Measurements from ENCODE around the gene SLAMF6.

Gene SLAMF6

GRCh38 chr1:160455153-160455517 lies 67.9 kb downstream of the SLAMF6 start:
- H3K9ac ChIP-seq (ENCODE audit: low read depth, low read length): no peak overlapping the region
- H3K9me3 ChIP-seq (replicated peaks; ENCODE audit: low read length): no peaks in the 10 kb centered on the region
- H3K36me3 ChIP-seq (ENCODE audit: insufficient read depth, low read length): no peaks in the 10 kb centered on the region
- no peaks in the 10 kb centered on the region for H3K4me1 ChIP-seq (ENCODE audit: control insufficient read depth, insufficient read depth, low read length)
- no peak overlapping the region for H3K4me3 ChIP-seq (ENCODE audit: low read length)
- no peak overlapping the region for H3K4me2 ChIP-seq (ENCODE audit: low read length)
- no peaks in the 10 kb centered on the region for H3K27me3 ChIP-seq (ENCODE audit: control insufficient read depth, insufficient read depth, low read length)

- H3K4me2 ChIP-seq (ENCODE audit: low read length): no peak overlapping the region
- H3K9me3 ChIP-seq (replicated peaks; ENCODE audit: low read length): no peaks in the 10 kb centered on the region
- no peak overlapping the region for H3K4me3 ChIP-seq (ENCODE audit: low read length)
- no peak overlapping the region for H3K9ac ChIP-seq (ENCODE audit: low read depth, low read length)
- H3K4me1 ChIP-seq (ENCODE audit: control insufficient read depth, insufficient read depth, low read length): no peaks in the 10 kb centered on the region
- H3K27me3 ChIP-seq (ENCODE audit: control insufficient read depth, insufficient read depth, low read length): no peaks in the 10 kb centered on the region
- no peaks in the 10 kb centered on the region for H3K36me3 ChIP-seq (ENCODE audit: insufficient read depth, low read length)
Measured at GRCh38 chr1:160454371-160455152, 68.5 kb downstream of the SLAMF6 start.

DNA sequence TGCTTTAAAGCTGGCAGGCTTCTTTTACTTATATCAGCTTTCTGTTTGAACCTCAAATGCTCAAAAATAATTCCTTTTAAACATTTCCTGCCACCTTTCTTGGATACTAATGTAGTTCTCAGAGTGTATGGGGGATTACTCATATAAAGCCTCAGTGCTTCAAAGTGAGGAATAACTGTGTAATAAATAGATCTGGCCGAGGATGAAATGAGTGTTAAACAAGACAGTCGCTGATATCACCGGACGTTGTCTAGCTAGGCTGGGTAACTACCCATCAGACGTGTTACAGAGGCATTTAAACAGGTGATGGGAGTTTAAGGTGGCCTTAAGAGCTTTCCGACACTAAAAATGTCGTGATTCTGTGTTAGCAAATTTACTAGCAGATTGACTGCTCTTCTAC lies 69.6 kb downstream of the SLAMF6 start:
- H3K9ac ChIP-seq (ENCODE audit: low read depth, low read length): no peak overlapping the region
- H3K36me3 ChIP-seq (ENCODE audit: insufficient read depth, low read length): no peaks in the 10 kb centered on the region
- H3K4me1 ChIP-seq (ENCODE audit: control insufficient read depth, insufficient read depth, low read length): no peaks in the 10 kb centered on the region
- H3K4me3 ChIP-seq (ENCODE audit: low read length): no peak overlapping the region
- H3K27me3 ChIP-seq (ENCODE audit: control insufficient read depth, insufficient read depth, low read length): no peaks in the 10 kb centered on the region
- no peaks in the 10 kb centered on the region for H3K9me3 ChIP-seq (replicated peaks; ENCODE audit: low read length)
- H3K4me2 ChIP-seq (ENCODE audit: low read length): no peak overlapping the region

DNA sequence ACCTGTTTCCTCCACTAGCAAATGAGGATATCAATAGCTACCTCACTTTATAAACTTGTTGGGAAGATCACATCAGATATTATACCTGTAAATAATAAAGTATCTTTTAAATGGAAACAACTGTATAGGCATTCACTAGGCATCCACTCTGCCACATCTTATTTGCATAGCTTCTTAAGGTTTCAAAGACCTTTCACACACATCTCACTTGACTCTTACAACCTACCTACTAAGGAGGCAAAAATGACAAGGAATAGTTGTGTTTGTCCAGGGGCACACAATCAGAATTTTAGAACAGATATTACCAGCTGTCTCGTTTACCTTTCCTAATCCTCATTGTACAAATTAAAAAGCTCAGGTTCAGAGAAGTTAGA lies 71.2 kb downstream of the SLAMF6 start:
- no peaks in the 10 kb centered on the region for H3K36me3 ChIP-seq (ENCODE audit: insufficient read depth, low read length)
- no peaks in the 10 kb centered on the region for H3K27me3 ChIP-seq (ENCODE audit: control insufficient read depth, insufficient read depth, low read length)
- H3K9me3 ChIP-seq (replicated peaks; ENCODE audit: low read length): no peaks in the 10 kb centered on the region
- H3K9ac ChIP-seq (ENCODE audit: low read depth, low read length): no peak overlapping the region
- no peaks in the 10 kb centered on the region for H3K4me1 ChIP-seq (ENCODE audit: control insufficient read depth, insufficient read depth, low read length)
- H3K4me2 ChIP-seq (ENCODE audit: low read length): no peak overlapping the region
- H3K4me3 ChIP-seq (ENCODE audit: low read length): no peak overlapping the region

DNA sequence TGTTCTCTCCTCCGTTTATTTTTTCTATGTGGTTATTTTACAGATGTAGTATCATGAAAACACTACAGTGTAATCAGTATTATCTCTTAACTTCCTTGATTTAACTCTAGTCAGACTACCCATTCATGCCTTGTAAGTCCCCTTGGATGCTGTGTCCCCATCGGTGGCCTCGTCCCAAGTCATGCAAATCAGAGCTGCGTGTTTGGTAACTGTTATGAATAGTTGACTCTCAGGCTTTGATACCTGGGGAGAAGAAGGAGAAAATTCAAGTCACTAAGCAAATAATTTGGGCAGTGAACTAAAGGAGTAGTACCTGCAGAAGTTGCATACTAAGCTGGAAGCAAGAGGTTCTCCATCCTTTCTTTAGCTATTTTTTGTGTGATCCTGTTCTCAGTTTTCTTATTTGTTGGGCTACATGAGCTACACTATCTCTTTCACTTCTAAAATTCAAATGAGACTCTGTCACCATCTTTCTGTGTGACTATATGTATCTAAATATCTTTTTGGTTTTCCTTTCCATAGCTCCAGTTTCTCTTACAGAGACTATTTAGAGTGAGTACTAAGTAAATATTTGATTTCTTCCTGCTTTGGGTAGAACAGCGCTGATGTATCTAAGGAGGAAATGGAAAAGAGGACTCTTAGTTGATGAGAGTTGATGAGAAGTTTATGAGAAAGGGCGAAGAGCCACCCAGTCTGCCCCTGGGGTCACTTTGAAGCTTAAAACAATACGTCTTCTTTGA lies 71.8 kb downstream of the SLAMF6 start:
- Histone ChIP-seq H3K9me3 (replicated peaks; ENCODE audit: low read length) (no peaks in the 10 kb centered on the region), H3K4me3 (ENCODE audit: low read length) (no peak overlapping the region), H3K4me1 (ENCODE audit: control insufficient read depth, insufficient read depth, low read length) (no peaks in the 10 kb centered on the region), H3K36me3 (ENCODE audit: insufficient read depth, low read length) (no peaks in the 10 kb centered on the region), H3K4me2 (ENCODE audit: low read length) (no peak overlapping the region), H3K9ac (ENCODE audit: low read depth, low read length) (no peak overlapping the region), H3K27me3 (ENCODE audit: control insufficient read depth, insufficient read depth, low read length) (no peaks in the 10 kb centered on the region)

- Histone ChIP-seq H3K36me3 (ENCODE audit: insufficient read depth, low read length) (no peaks in the 10 kb centered on the region), H3K9ac (ENCODE audit: low read depth, low read length) (no peak overlapping the region), H3K4me1 (ENCODE audit: control insufficient read depth, insufficient read depth, low read length) (no peaks in the 10 kb centered on the region), H3K4me2 (ENCODE audit: low read length) (no peak overlapping the region), H3K9me3 (replicated peaks; ENCODE audit: low read length) (no peaks in the 10 kb centered on the region), H3K4me3 (ENCODE audit: low read length) (no peak overlapping the region), H3K27me3 (ENCODE audit: control insufficient read depth, insufficient read depth, low read length) (no peaks in the 10 kb centered on the region)
Measured at GRCh38 chr1:160449494-160449893, 73.6 kb downstream of the SLAMF6 start.

- no peaks in the 10 kb centered on the region for H3K9me3 ChIP-seq (replicated peaks; ENCODE audit: low read length)
- no peak overlapping the region for H3K4me2 ChIP-seq (ENCODE audit: low read length)
- no peaks in the 10 kb centered on the region for H3K27me3 ChIP-seq (ENCODE audit: control insufficient read depth, insufficient read depth, low read length)
- no peak overlapping the region for H3K4me3 ChIP-seq (ENCODE audit: low read length)
- no peaks in the 10 kb centered on the region for H3K36me3 ChIP-seq (ENCODE audit: insufficient read depth, low read length)
- H3K4me1 ChIP-seq (ENCODE audit: control insufficient read depth, insufficient read depth, low read length): no peaks in the 10 kb centered on the region
- H3K9ac ChIP-seq (ENCODE audit: low read depth, low read length): no peak overlapping the region
Measured at GRCh38 chr1:160446945-160447600, 76.0 kb downstream of the SLAMF6 start.

DNA sequence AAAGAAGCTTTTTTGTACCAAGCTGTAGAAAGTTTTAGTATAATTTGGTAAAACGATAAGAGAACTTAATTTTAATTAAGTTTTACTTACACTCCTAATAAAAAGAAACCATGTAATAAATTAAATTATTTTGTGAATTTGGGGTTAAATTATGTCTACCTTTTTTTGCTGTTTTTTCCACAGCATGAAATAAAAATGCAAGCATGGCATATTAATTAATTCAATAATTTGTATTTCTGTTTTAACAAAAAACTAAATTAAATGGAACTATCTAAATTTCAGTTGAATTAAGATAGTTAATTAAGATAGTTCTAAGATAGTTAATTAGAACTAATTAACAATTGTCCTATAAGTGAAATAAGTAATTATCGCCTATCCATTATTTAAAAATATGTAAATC lies 83.3 kb downstream of the SLAMF6 start:
- Histone ChIP-seq H3K9ac (ENCODE audit: low read depth, low read length) (no peak overlapping the region), H3K9me3 (replicated peaks; ENCODE audit: low read length) (no peaks in the 10 kb centered on the region), H3K4me2 (ENCODE audit: low read length) (no peak overlapping the region), H3K4me3 (ENCODE audit: low read length) (no peak overlapping the region), H3K4me1 (ENCODE audit: control insufficient read depth, insufficient read depth, low read length) (no peaks in the 10 kb centered on the region), H3K36me3 (ENCODE audit: insufficient read depth, low read length) (no peaks in the 10 kb centered on the region), H3K27me3 (ENCODE audit: control insufficient read depth, insufficient read depth, low read length) (peaks cover 6% of the 10 kb centered on the region)

- Histone ChIP-seq H3K4me2 (ENCODE audit: low read length) (no peak overlapping the region), H3K4me1 (ENCODE audit: control insufficient read depth, insufficient read depth, low read length) (no peaks in the 10 kb centered on the region), H3K36me3 (ENCODE audit: insufficient read depth, low read length) (no peaks in the 10 kb centered on the region), H3K9me3 (replicated peaks; ENCODE audit: low read length) (no peaks in the 10 kb centered on the region), H3K27me3 (ENCODE audit: control insufficient read depth, insufficient read depth, low read length) (peaks cover 7% of the 10 kb centered on the region), H3K4me3 (ENCODE audit: low read length) (no peak overlapping the region), H3K9ac (ENCODE audit: low read depth, low read length) (no peak overlapping the region)
Measured at GRCh38 chr1:160438935-160439334, 84.1 kb downstream of the SLAMF6 start.

DNA sequence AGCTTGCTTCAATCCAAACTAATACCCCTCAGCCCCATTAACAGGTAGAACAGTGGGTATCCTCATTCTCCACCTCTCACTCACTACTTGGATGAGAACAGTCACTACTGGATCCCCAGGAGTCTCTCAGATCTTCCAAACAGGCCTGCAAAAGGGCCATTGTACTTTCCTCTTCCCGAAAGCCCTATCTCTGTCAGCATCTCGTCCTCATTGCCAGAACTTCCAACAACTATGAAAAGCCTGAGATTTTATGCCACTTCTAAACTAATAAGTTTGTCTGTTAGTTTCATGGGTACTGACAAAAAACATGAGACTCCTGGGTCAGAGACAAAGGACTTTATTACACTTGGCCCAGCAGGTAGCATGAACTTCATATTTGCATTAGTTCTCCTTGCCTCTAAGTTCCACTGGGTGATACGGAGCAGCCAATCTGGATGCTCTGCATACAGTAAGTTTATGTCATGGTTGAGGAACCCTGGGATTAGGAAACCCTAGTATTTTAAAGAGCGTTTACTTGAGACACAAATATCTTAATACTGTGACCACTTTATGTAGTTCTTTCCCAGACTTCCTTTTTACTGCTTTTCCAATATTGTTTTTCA lies 84.6 kb downstream of the SLAMF6 start:
- no peaks in the 10 kb centered on the region for H3K36me3 ChIP-seq (ENCODE audit: insufficient read depth, low read length)
- no peak overlapping the region for H3K4me3 ChIP-seq (ENCODE audit: low read length)
- no peaks in the 10 kb centered on the region for H3K4me1 ChIP-seq (ENCODE audit: control insufficient read depth, insufficient read depth, low read length)
- H3K4me2 ChIP-seq (ENCODE audit: low read length): peak overlapping the region; percentile 41
- H3K9me3 ChIP-seq (replicated peaks; ENCODE audit: low read length): no peaks in the 10 kb centered on the region
- no peak overlapping the region for H3K9ac ChIP-seq (ENCODE audit: low read depth, low read length)
- H3K27me3 ChIP-seq (ENCODE audit: control insufficient read depth, insufficient read depth, low read length): peaks cover 9% of the 10 kb centered on the region

DNA sequence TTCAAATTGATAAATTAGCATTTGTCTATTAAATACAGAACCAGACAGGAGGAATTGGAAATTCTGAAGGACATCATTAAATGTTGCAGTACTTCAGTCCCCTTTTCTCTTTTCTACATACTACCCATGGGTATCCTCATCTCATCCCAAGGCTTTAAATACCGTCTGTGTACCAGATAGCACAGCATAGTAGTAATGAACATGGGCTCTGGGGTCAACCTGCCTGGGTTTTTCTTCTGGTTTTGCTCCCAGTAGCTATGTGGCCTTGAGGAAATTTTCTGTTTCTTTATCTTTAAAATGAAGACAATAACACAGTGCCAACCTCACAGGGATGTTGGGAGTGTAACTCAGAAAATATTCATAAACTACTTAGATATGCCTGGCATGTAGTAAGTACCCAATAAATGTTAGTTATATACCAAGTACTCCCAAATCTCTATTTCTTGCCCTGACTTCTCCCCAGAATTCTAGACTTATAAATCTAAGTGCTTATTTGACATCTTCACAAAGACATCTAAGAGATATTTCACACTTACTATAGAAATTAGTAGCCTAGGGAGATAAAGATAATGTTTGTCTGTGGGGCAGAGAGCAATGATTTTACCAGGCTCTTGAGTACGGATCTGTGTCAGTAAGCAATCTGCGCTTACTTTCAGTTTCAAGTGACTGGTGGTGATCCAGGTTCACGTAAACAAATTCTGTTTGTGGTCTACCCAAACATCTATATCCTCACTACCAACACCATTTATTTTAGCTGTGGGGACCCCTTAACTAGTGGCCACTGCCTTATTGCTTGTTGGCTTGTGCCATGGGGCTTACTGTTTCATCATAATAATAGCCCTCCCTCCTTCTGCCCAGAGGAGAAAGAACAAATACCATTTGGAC lies 85.4 kb downstream of the SLAMF6 start:
- Histone ChIP-seq H3K27me3 (ENCODE audit: control insufficient read depth, insufficient read depth, low read length) (peaks cover 9% of the 10 kb centered on the region), H3K4me3 (ENCODE audit: low read length) (no peak overlapping the region), H3K36me3 (ENCODE audit: insufficient read depth, low read length) (no peaks in the 10 kb centered on the region), H3K4me1 (ENCODE audit: control insufficient read depth, insufficient read depth, low read length) (no peaks in the 10 kb centered on the region), H3K9ac (ENCODE audit: low read depth, low read length) (no peak overlapping the region), H3K9me3 (replicated peaks; ENCODE audit: low read length) (no peaks in the 10 kb centered on the region), H3K4me2 (ENCODE audit: low read length) (peak overlapping the region; percentile 41)
